Measurements from ENCODE around the gene MDM2. TPM values are rescaled to one million over a fixed set of nuclear protein-coding genes. Genes with fewer than 3 reads are reported as not detected.
"Not testable (repeated sequence)": the region's sequence is repeated elsewhere in the genome, so short reads cannot be mapped to it uniquely, and the experiment has no call there.

MDM2 gene
- total RNA-seq, 1 donor = 21.8 TPM

GRCh38 chr12:68824597-68825250, 16.7 kb downstream of the MDM2 start:
- no peak for DNase-seq (ENCODE audit: low read depth in 2 of 3, low spot score in 2 of 3)

DNA sequence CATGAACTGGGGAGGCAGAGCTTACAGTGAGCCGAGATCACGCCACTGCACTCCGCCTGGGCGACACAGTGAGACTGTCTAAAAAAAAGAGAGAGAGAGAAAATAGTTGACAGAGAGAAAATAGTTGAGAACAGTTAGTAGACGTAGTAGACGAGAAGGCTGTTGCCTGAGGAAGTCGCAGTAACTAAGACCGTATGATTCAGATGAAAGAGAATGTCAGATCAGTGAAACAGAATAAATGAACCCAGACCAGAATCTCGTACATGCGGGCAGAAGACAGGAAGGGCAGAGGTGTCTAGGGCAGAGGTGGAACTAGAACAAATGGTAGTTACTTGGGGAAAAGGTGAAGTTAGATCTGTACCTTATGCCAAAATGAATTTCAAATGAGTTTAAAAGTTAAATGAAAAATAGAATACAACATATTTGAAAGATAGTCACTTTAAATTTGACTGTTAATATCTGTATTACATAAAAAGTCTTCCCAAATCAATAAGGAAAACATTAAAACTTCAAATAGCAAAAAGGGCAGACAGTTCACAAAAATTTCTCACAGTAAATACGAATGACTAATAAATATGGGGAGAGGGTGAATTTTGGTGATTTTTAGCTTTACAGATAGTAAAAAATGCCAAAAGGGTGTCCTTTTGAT, 17.7 kb downstream of the MDM2 start:
- no peak for DNase-seq (ENCODE audit: low read depth in 2 of 3, low spot score in 2 of 3)

- no peak for DNase-seq (ENCODE audit: low read depth in 2 of 3, low spot score in 2 of 3)
Observed at GRCh38 chr12:68827895-68828671, 20.1 kb downstream of the MDM2 start.

DNA sequence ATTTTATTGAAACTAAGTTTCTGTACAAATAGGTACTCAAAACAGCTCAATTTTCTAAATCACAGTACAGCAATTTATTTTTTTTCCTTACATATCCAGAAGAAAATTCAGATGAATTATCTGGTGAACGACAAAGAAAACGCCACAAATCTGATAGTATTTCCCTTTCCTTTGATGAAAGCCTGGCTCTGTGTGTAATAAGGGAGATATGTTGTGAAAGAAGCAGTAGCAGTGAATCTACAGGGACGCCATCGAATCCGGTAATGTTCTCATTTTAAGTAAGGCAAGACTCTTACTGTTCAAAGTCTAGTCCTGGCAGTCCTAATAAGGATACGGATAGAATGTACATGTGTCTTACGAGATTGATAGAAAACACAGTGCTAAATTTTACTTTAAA, 20.7 kb downstream of the MDM2 start:
- DNase-seq (ENCODE audit: low read depth in 2 of 3, low spot score in 2 of 3) = no peak

GRCh38 chr12:68831272-68831671, 23.3 kb downstream of the MDM2 start:
- no peak for DNase-seq (ENCODE audit: low read depth in 2 of 3, low spot score in 2 of 3)

DNA sequence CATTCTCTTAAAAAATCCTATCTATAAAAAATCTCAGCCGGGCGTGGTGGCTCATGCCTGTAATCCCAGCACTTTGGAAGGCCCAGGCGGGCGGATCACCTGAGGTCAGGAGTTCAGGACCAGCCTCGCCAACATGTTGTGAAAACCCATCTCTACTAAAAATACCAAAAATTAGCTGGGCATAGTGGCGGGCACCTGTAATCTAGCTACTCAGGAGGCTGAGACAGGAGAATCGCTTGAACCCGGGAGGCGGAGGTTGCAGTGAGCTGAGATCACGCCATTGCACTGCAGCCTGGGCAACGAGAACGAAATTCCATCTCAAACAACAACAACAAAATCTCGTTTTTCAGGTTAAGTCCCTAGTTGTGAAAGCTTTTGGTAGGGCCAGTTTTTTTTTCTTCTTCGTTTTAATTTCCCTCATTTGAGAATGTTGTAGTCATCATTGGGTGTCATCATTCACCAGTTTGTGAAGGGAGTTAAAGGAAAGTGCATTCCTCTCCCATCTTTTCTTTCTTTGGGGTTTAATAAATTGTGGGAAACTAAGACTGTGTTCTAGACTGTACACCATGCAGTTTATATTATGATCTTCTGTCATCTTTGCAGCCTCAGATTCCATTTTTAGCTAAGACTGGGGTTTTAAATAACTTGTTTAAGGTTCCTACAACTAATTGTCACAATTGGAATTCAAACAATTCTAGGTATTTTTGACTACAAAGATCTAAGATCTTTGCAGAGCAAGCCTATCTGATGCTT, 23.9 kb downstream of the MDM2 start:
- no peak for DNase-seq (ENCODE audit: low read depth in 2 of 3, low spot score in 2 of 3)

DNA sequence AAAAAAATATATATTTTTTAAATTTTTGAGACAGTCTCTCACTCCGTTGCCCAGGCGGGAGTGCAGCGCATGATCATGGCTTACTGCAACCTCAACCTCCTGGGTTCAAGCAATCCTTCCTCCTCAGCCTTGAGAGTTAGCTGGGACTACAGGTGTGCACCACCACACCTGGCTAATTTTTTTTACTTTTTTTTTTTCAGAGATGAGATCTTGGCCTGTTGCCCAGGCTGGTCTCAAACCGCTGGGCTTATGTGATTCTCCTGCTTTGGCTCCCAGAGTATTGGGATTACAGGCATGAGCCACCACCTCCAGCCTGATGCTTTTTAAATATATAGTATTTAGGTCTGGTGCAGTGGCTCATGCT, 24.5 kb downstream of the MDM2 start:
- DNase-seq (ENCODE audit: low read depth in 2 of 3, low spot score in 2 of 3) = no peak

- DNase-seq (ENCODE audit: low read depth in 2 of 3, low spot score in 2 of 3) = no peak
Observed at GRCh38 chr12:68833508-68833907, 25.5 kb downstream of the MDM2 start.

DNA sequence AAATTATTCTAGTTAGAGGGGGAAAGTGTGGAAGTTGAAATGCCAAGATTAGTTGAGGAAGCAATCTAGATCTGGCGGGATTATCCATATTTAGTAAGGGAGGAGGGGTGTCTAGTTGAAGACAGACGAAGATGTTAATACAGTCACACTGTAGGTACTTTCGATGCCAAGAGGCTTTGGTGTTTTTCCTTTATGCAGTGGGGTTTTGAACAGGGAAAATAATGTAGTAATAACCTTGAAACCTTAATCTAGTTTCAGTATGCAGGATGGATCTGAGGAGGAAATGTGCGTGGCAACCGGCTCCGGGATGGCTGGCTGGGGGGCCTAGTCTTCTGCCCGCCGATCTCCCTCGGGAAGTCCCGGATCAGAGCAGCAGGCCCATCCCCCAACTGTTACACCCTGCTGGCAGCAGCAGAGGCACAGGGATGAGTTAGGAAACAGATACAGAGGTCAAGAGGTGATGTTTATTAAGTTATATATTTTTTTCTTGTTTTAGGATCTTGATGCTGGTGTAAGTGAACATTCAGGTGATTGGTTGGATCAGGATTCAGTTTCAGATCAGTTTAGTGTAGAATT, 27.4 kb downstream of the MDM2 start:
- DNase-seq (ENCODE audit: low read depth in 2 of 3, low spot score in 2 of 3) = no peak

DNA sequence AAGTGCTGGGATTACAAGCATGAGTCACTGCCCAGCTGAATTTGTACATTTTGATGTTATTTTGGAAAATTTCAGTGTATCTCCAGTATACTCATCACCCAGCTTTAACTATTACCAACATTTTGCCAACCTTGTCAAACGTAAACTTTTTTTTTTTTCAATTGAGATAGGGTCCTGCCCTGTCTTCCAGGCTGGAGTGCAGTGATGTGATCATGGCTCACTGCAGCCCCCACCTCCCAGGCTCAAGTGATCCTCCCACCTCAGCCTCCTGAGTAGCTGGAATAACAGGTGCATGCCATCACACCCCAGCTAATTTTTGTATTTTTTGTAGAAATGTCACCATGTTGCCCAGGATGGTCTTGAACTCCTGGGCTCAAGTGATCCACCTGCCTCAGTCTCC, 29.2 kb downstream of the MDM2 start:
- no peak for DNase-seq (ENCODE audit: low read depth in 2 of 3, low spot score in 2 of 3)

GRCh38 chr12:68838046-68838886, 30.3 kb downstream of the MDM2 start:
- DNase-seq (ENCODE audit: low read depth in 2 of 3, low spot score in 2 of 3) = no peak

GRCh38 chr12:68839183-68840147, 31.5 kb downstream of the MDM2 start:
- DNase-seq (ENCODE audit: low read depth in 2 of 3, low spot score in 2 of 3) = no peak

GRCh38 chr12:68841175-68841574, 33.2 kb downstream of the MDM2 start:
- DNase-seq (ENCODE audit: low read depth in 2 of 3, low spot score in 2 of 3) = not testable (repeated sequence)

- no peak for DNase-seq (ENCODE audit: low read depth in 2 of 3, low spot score in 2 of 3)
Observed at GRCh38 chr12:68841717-68842116, 33.7 kb downstream of the MDM2 start.

DNA sequence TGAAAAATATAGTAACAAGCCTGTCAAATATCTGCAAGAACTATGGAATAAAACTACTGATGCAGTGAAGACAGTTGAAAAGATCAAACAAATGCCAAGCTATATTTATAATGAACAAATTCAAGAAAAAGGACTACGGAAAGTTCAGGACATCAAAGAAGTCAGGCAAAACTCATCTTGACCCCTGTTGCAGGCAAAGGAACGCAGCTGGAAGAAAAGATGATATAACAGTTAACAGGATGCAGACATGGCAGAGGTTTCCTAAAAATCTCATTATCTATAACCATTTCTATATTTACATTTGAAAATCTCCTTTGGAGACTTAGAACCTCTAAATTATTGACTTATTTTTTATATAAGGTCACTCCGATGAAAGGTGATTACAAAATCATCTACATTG, 34.1 kb downstream of the MDM2 start:
- no peak for DNase-seq (ENCODE audit: low read depth in 2 of 3, low spot score in 2 of 3)

DNA sequence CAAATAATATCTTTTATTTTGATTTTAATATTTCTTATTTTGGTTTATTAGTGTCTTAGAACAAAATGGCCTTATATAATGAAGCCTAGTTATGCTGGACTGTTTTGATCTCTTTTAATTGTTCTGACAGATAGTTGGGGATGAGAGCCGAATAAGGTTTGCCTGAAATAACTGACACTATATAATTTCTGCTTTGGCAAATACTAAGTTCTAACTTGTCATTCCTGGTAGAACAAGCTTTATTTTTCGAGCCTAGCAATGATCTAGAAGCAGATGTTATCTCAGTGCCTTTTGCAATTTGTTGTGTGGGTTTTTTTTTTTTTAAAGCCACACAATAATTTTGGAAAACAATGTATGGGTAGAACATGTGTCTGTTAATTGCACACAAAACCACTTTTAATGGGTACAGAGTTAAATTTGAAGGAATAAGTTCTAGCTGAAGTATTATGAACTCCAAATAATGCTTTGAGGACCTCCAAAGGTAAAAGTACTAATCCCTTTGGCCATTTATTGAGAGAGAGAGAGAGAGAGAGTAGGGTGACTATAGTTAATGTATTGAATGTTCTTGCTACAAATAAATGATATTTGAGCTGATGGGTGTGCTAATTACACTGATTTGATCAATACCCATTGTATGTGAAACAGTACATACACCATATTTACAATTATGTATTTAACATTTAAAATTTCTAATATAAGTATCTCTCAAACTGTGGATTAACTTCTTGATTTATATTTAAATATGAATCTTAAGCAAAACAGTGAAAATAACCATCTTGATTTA, 35.0 kb downstream of the MDM2 start:
- DNase-seq (ENCODE audit: low read depth in 2 of 3, low spot score in 2 of 3) = no peak

GRCh38 chr12:68844318-68844745, 36.4 kb downstream of the MDM2 start:
- no peak for DNase-seq (ENCODE audit: low read depth in 2 of 3, low spot score in 2 of 3)
